NCI-H748 (cell line): Measurements from ENCODE around the gene IRS2.

Source experiments
- DNase-seq: peaks from one replicate; lab custom pipeline; 2025; ENCODE audit not compliant: unreplicated experiment; lab: John Stamatoyannopoulos, UW

The IRS2 gene

DNA sequence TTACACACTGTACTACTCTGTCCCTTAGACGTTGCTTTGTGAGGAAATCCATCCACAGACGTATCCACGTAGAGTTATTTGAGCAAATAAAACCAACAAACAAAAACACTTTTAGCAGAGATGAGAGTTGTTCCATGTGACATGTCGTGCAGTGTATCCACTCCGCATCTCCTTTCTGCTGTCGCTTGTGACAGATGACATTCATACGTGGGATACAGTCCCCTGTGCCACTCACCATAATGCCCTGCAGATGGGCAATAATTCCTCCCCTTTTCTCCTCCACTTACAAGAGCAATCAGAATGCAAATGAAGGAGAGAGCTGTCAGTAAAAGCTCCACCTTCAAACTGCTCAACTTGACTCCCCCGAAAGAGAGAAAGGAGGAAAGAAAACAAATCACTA lies 26.0 kb downstream of the IRS2 start:
- DNase-seq = no peak

DNA sequence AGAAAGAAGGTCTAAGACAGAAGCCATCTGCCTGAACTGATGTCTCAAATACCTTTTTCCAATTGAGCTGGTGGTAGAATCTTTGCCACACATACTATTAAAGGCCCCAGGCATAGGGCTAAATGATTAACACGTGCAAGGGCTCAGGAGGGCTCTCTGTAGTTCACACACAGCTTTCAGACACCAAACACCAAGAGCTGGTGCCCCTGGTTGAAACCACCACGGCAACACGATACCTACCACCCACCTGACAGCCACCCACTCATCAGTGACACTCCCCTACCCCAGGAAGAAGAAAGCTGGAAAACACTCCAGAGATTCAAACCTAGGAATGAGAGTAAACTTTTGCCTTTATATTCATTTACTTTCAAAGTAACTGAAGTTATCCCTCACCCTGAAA lies 26.8 kb downstream of the IRS2 start:
- no peak for DNase-seq

DNA sequence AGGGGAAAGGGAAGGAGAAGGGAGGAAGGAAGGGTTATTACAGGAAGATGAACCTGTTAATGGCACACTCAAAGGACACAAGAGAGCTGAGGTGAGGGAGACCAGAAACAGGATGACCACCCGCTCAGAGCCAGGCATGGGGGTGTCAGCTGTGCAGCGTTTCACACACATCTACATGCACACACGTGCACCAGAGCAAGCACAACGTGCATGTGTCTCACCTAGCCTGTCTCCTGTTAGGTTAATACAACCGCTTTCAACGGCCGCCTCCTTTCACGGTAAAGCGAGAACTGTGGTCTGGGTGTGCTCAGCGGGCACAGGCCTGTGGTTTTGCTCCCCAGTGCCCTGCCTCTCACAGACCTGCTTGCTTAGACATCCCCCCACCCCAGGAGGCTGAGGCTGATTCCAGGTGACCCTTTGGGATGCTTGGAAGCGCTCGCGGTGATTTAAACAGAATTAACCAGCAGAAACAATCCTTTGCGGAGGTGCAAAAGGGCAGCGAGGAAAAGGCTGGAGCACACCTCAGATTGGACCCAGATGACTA lies 27.4 kb downstream of the IRS2 start:
- DNase-seq = no peak

DNA sequence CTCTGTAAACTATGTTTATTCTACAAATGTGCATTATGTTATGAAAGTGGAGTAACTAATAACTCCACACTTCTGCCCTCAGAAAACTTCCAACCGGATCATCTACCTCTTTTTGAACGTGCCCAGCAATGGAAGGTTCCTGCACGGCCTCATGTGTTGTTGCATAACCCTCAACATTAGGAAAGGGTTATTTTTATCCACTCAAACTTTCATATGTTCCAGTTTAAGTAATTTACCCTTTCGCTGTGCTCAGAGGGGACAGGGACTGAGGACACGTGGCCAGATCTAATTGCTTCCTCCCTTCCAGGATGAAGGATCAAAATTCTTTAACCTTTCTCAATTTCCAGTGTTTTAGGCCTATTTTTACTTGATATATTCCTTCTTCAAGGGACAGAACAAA lies 29.6 kb downstream of the IRS2 start:
- DNase-seq = no peak

DNA sequence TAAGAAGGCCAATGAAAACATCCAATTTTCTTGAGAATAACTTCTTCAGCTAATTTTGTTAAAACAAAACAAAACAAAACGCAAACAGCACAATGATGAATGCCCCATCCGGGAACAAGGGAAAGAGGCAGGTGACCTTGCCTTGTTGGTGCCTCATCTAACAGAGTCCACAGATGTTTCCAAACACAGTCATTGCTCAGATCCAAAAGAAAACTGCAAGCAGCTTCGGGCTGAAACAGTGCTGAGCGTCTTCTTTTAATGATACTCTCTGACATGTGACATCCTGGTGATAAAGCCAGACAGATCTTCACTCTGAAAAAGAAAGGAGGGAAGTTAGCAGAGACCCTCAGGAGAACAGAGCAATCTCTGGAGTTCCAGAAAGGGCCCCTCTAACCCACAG lies 30.4 kb downstream of the IRS2 start:
- no peak for DNase-seq

DNA sequence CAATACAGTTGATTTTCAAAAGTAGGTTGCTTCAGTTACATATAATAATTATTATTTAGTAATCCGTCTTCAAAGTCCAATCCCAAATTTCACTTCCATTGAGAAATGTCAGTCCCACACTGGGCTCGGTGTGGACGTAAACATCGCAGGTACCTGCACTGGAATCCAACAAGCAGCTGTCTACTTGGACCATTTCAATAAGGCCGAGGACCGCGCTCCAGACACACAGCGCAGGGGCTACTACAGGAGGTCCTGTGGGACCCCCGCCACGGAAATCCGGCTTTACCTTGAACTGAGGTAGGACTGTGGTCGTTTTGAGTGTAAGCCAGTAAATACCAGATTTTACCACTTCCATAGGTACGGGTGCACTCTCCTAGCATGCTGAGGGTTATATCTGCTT lies 30.8 kb downstream of the IRS2 start:
- no peak for DNase-seq

DNA sequence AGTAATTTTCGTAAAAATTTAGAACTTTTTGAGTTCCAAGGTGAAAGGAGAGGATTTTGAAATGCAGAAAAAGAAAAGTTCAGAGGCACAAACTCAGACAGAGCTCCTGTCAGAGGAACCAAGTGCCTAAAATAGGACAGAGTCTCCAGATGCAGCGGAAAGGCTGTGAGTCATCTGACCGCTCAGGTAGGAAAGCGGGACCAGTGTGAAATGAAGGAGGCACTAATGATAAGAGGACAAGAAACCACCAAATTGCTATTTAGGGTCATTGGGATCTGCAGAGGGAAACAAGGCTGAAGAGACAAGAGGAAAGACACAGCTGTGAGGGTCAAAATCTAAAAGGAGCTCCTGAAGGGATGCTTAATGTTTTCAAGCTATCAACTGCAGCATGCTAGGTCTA lies 34.9 kb downstream of the IRS2 start:
- DNase-seq = no peak

DNA sequence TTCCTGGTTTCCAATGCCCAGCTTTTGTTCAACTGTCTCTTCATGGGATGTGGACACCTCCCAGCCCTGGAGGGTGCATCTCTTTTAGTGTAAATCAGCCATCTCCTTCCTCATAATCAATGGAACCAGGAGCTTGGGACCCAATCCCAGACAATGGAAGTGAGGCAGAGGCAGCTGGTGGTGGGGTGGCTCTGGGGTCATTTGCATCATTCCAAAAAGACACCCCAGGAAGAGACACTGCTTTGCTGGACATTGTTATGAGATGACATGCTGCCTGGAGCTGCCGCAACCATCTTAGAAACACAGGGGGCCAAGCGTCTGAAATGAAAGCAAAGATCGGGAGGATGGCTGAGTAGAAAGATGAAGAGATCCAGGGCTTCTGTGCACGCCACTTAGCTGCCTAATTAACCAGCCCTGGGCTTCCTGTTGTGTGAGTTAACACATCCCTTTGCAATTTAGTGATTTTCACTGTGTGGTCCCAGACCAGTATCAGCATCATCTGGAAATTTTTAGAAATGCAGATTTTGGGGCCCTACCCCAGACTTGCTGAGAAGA lies 36.1 kb downstream of the IRS2 start:
- no peak for DNase-seq

DNA sequence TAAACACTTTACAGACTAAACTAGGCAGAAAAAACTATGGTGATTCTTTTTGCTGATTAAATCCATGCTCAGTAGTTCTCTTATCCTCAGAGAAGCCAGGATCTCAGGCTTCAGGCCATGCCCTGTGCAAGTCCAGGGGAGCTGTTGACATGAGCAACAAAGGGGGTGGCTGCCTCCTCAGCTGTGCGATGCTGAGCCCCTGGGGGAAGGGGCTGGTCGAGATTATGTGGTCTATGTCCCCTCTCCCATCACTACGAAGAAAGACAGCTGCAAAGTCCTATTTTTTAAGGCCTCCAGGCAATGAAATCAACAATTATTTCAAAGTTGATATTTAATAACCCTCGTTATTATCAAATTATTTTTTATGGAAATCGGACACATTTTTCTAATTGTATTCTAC lies 37.0 kb downstream of the IRS2 start:
- no peak for DNase-seq

DNA sequence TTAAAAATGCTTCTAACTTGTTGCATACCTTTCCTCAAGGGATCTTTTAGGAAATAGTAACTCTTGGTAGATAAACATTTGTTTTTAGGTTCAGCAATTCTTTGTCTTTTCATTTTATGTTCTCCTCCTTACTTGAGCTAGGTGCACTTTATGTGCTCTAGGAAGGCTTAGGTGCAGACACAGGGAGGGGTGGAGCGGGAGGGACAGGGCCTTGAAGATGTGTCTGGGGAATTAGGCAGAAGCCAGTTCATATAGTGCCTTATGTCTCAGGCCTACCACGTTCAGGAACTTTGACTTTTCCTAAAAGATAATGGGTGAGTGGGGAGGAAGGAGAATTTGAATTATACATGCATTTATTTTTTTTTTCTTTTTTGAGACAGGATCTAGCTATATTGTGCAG lies 37.7 kb downstream of the IRS2 start:
- DNase-seq = no peak

DNA sequence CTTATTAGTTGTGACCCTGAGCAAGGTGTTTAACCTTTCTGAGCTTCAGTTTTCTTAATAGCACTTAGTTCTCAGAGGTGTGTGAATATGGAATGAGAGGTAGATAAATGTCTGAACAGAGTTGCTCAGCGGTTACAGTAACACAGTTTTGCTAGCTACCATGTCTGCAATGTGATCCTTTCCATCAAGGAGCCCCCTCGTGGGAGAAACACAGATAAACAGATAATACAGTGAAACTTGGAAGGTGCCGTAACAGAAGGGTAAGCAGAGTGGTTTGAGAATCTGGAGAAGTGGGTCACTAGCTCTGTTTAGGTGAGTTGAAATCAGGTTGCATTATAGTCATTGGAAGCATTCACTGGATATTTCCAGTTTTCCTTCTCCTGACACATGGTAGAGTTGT lies 38.9 kb downstream of the IRS2 start:
- DNase-seq = peak; percentile 15

DNA sequence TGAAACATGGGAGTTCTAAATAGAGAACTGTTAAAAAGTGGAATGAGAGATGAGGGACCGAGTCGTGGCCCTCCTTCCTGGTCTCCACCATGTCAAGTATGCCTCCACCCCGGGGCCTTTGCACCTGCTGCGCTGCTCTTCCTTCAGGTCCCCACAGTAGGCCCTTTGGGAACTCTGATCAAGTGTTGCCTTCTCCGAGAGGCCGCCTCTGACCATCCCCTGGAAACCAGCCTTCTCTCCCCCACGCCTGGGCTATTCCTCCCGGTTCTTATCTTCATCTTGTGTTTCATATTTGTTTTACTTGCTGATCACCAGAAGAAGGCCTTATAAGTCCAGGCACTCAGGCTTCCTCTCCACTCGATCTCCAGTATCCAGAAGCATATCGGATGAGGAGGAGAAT lies 40.0 kb downstream of the IRS2 start:
- no peak for DNase-seq

DNA sequence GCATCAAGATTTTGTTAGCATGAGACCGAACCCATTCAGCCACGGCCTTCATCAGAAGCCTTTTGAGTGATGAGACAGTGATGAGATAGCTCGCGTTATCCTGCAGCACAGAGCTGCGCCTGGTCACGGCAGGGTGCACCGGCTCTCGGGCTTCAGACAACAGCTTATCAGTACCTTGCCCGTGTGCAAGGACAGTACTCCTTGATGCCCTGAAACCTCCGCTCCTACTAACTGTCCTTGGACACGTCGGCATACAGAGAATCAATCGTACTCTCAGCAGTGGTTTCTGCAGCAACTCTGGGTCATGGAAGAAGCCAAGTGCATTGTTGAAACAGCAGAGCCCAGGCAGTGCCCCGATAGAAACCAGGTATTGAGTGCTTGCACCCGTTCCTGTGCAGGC lies 40.7 kb downstream of the IRS2 start:
- no peak for DNase-seq

DNA sequence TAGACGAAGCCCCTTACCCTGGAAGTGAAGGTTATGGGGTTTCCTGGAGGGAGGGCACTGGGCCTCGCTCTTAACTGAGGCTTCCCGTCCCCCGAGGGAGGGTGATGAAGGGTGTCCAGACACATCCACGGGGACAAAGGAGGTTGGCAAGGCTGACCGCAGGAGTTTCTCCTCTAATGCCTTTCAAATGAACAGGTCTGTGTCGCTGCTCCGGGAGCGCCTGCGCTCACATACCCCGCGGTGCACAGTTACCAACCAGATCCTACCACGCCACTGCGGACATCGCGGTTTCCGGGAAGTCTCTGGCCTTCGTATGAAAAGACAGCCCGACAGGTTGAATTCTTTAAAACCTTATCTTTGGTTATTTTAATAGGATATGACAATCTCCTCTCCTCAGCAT lies 41.3 kb downstream of the IRS2 start:
- no peak for DNase-seq

DNA sequence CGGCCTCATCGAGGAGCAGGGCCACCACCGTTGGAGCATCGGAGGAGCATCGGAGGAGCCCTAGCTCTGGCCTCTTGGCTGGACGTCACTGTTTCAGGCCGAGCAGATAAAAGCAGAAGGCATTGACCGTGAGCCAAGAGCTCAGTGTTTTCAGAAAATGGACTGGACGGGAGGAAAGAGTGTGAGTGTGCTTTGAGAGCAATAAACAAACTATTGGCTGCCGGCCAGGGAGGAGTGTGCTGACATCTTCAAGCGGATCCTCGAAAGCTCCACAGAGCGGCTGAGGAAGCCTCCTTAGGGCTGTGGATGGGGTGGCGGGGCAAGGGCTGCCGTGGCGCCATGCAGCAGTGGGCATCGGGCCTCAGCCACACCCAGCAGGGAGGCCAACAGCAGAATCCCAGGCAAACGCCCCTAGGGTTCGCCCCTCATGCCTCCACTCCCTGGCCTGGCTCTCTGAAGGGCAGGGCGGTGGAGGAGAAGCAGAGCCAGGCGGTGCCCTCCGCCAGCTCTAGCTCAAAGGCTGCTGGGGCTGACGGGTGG lies 41.8 kb downstream of the IRS2 start:
- peak; percentile 75 for DNase-seq

DNA sequence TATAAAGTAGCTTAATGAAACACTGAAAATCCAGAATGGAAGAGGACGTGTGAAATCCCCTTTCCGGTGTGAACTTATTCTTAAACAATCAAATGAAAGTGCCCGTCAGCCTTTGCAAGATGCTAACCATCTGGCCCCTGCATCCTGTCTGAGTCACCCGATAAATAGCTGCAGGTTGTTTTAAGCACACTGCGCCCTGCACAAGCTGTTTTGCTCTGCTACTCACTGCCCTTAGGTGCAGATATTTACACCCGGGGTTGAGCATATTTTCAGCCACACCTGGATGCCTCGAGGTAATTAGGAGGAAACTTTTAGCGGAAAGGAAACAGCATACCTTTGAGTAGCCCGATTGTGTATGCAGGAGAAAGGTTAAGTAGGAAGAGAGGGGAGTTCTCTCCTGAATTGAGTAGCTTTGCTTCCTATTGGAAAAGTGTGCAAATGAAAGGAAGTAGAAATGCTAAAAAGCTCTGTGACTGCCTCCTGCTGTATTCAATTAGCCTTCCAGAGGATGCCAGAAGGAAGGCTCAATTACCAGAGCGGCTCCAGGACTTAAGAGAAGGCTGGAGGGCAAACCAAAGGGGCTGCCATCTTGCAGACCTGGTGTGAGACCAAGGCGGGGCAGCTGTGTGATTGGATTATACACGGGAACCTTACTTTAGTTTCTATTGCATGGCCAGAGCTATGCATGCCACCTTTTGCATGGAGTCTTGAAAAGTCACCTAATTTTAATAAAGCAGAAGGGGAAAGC lies 42.5 kb downstream of the IRS2 start:
- DNase-seq = peak; percentile 59

DNA sequence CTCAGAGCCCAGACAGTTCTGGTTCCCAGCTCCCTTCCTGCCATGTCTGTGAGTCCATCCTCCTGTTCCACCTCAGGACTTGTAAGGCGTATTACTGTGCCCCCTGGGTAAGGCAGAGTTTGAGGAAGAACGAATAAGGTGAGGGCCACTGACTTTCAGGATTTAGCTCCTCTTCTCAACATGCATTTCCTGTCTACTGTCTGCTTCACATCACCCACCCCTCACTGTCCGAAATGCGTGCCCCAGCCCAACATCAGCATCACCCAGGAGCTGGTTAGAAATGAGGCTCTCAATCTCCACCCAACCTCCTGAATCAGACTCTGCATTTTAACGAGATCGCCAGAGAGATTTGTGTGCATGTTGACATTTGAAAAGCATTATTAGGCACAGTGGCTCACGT lies 44.4 kb downstream of the IRS2 start:
- no peak for DNase-seq

DNA sequence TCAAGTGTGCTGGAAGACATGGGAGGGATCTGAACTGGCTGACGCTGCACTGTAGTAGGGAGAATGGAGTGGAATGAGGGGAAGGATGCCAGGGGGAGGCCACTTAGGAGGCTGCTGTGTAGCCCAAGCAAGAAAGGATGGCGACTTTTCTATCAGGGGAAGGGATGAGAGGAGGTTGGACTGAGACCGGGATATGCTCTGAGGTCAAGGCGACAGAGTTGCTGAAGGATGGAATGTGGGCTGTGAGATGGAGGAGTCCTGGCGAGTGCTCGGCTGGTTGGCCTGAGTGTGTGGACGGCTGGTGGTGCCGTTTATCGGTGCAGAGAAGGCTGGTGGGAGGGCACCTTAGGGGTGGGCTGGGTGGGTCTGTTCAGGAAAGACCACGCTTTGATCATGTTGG lies 45.7 kb downstream of the IRS2 start:
- DNase-seq = no peak

DNA sequence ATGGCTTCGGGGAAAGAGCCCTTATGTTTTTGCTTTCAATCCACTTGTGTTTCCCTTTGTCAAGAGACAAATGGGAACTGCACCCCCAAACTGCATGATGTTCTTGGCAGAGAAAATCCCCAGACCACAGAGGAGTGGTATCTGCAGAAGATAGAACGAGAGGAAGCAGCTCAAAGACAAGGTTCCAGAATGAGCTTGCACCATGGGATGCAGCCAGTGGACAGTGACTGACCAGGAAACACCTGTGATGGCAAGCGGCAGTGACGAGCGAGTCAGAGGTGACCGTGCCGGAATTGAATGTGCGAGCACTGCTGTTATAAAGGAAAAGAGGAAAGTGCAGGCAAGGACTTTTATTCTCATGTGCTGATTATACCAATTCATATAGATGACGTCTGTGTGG lies 46.3 kb downstream of the IRS2 start:
- DNase-seq = no peak

DNA sequence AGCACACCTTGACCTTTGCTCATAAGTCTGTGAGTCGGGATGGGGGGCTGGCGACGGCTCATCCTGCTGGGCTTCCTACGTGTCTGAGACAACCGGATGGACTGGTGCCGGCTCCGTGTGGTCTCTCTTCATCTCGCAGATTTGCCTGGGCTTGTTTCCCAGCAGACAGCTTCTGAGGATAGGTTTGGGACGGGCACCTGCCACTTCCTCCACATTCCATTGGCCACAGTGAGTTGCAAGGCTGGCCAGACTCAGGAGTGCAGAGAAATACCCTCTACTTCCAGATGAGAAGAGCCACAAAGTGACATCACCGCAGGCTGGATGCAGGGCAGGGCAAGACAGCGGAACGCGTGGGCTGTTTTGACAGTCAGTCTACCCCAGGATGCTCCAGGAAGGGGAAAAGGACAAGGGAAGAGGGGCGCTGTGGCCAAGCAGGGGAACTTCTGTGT lies 48.1 kb downstream of the IRS2 start:
- DNase-seq = no peak

DNA sequence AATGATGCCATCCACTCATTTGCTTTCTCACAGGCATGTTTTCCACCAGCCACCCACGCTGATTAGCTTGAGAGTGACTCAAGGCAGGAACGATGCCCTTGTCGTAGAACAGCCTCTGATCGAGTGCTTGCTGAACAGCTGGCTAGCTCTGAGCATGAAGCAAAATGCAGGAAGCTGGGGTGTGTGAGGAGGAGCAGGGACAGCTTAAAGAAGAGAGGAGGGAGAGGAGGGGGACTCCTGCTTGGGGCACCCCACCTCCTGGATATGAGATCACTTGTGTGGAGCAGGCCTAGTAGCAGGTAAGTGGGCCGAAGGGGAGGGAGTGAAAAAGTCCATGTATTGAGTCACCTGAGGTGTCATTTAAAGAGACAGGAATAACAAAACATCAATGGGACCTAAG lies 48.8 kb downstream of the IRS2 start:
- no peak for DNase-seq

DNA sequence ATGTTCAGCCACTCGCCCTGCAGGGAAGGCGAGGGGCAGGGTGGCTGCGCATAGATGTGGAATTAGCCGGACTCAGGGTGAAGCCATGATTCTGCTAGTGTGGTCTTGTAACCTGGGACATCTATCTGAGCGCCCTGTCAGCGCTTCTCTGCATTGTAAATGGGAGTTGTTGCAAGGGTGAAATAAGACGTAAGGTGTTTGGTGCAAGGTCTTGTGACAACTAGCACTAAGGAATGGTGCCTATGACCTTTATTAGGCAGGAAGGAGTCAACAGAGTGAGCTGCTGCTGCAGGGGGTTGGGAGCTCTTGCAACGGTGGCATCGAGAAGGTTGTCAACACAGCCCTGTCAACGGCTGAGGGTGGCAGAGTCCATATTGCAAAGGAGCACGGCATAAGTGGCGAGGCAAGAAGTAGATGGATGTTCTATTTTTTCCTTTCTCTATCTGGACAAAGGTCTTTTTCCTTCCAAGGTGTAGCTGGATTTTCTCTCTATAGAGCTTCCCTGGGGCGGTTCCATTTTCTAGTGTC lies 49.3 kb downstream of the IRS2 start:
- no peak for DNase-seq
